ENCODE measurements around the gene ZFAND2A. TPM values are rescaled to one million over a fixed set of nuclear protein-coding genes. Genes with fewer than 3 reads are reported as not detected.
"Not testable (repeated sequence)": the region's sequence is repeated elsewhere in the genome, so short reads cannot be mapped to it uniquely, and the experiment has no call there.

Gene ZFAND2A
- total and polyA plus RNA-seq, 2 donors (not counting 3 experiments of a cell fraction or from before 2014, with no cell fraction given): 31.8 to 40.6 TPM

GRCh38 chr7:1156782-1157535, 3.0 kb downstream of the ZFAND2A start:
- intact Hi-C loops (cut with micrococcal nuclease) (no loop called here), dilution Hi-C loops (cut with MboI; ENCODE audit: extremely low pct_ligation_motif_present, low sequenced_read_pairs) (no loop called here)
- H2AFZ ChIP-seq (ENCODE audit: low read depth, low read length): no peak overlapping the region
- no peaks in the 10 kb centered on the region for H3K9me3 ChIP-seq (replicated peaks; ENCODE audit: control insufficient read depth, insufficient read depth, low read length)
- FAIRE-seq (peak; percentile 82), DNase-seq (ENCODE audit: low read depth, low spot score) (peak; percentile 47)
- H3K4me1 ChIP-seq (ENCODE audit: control insufficient read depth, extremely low read depth, insufficient read depth, low read length): peaks cover 30% of the 10 kb centered on the region
- no peaks in the 10 kb centered on the region for H4K20me1 ChIP-seq (replicated peaks; ENCODE audit: control insufficient read depth, extremely low read depth, insufficient read depth, low read length)
- peak overlapping the region; percentile 10 for H3K4me2 ChIP-seq (ENCODE audit: insufficient read depth, low read length)
- peaks cover 4 to 37% of the 10 kb centered on the region in 2 experiments for H3K36me3 ChIP-seq (ENCODE audit: control insufficient read depth in 2 of 2, extremely low read depth in 1 of 2, insufficient read depth in 2 of 2, low read length in 2 of 2)
- no peaks in the 10 kb centered on the region for H3K27me3 ChIP-seq (ENCODE audit: control insufficient read depth in 2 of 2, insufficient read depth in 2 of 2, low read length in 2 of 2)
- no peaks in the 10 kb centered on the region for H3K9me1 ChIP-seq (replicated peaks; ENCODE audit: control insufficient read depth, extremely low read depth, insufficient read depth, low read length)
- peaks cover 39% of the 10 kb centered on the region for H3K79me2 ChIP-seq (ENCODE audit: control insufficient read depth, insufficient read depth, low read length)
- no peak overlapping the region for H3K9ac ChIP-seq (replicated peaks; ENCODE audit: extremely low read depth, insufficient read depth, low read length)
- no peak overlapping the region for H3K4me3 ChIP-seq (replicated peaks in 1 of 3; ENCODE audit: insufficient read depth in 1 of 3, low read depth in 1 of 3, low read length in 3 of 3)
- BruUV-seq (replicated peaks): TSS peak; percentile 8
- ChIA-PET CTCF (interaction anchor here (0.6 to 2.8 kb wide), 7 partner anchors 13 to 164 kb away, joined by 3 to 22 read pairs (median 6); no protein-coding TSS in a partner anchor), POLR2A (no interaction called here)
- H3K27ac ChIP-seq (ENCODE audit: insufficient read depth, low read depth, low read length): peak overlapping the region; percentile 25
- TF ChIP-seq JUN (IDR thresholded peaks at IDR 0.05; ENCODE audit: borderline replicate concordance, insufficient read depth, insufficient read length, low read depth) (peak; percentile 22), MYC (IDR thresholded peaks at IDR 0.05; ENCODE audit: low read depth, low read length) (no peak), CTCF (IDR thresholded peaks at IDR 0.05; ENCODE audit: extremely low read depth in 1 of 2, insufficient read depth in 1 of 2, low read depth in 1 of 2, low read length in 2 of 2) (no peak), FOS (IDR thresholded peaks at IDR 0.05; ENCODE audit: borderline replicate concordance, insufficient read depth, low read length) (peak; percentile 88), POLR2AphosphoS5 (IDR thresholded peaks at IDR 0.05; ENCODE audit: insufficient read depth, low read depth, low read length) (peak; percentile 41), MAX (IDR thresholded peaks at IDR 0.05; ENCODE audit: insufficient read depth, insufficient read length) (no peak), GATA2 (IDR thresholded peaks at IDR 0.05; ENCODE audit: insufficient read depth, insufficient read length, low read depth, low read length) (no peak), EZH2 (IDR thresholded peaks at IDR 0.05; ENCODE audit: borderline replicate concordance, low read depth, low read length, severe bottlenecking) (no peak)

- dilution Hi-C loops (cut with MboI; ENCODE audit: extremely low pct_ligation_motif_present, low sequenced_read_pairs); H3K9me3 ChIP-seq (replicated peaks; ENCODE audit: control insufficient read depth, insufficient read depth, low read length); H4K20me1 ChIP-seq (replicated peaks; ENCODE audit: control insufficient read depth, extremely low read depth, insufficient read depth, low read length); H3K27me3 ChIP-seq (ENCODE audit: control insufficient read depth in 2 of 2, insufficient read depth in 2 of 2, low read length in 2 of 2); BruUV-seq (replicated peaks); FAIRE-seq; H2AFZ ChIP-seq (ENCODE audit: low read depth, low read length); H3K4me2 ChIP-seq (ENCODE audit: insufficient read depth, low read length); DNase-seq (ENCODE audit: low read depth, low spot score); intact Hi-C loops (cut with micrococcal nuclease); H3K4me3 ChIP-seq (replicated peaks in 1 of 3; ENCODE audit: insufficient read depth in 1 of 3, low read depth in 1 of 3, low read length in 3 of 3); H3K9ac ChIP-seq (replicated peaks; ENCODE audit: extremely low read depth, insufficient read depth, low read length); H3K9me1 ChIP-seq (replicated peaks; ENCODE audit: control insufficient read depth, extremely low read depth, insufficient read depth, low read length); POLR2A ChIA-PET: not testable (repeated sequence)
- CTCF ChIA-PET: interaction anchor here (1.2 to 2.8 kb wide), 6 partner anchors 17 to 163 kb away, joined by 3 to 22 read pairs (median 6); no protein-coding TSS in a partner anchor
- Histone ChIP-seq H3K4me1 (ENCODE audit: control insufficient read depth, extremely low read depth, insufficient read depth, low read length) (peaks cover 30% of the 10 kb centered on the region), H3K79me2 (ENCODE audit: control insufficient read depth, insufficient read depth, low read length) (peaks cover 39% of the 10 kb centered on the region), H3K27ac (ENCODE audit: insufficient read depth, low read depth, low read length) (peak overlapping the region; percentile 25), H3K36me3 (ENCODE audit: control insufficient read depth in 2 of 2, extremely low read depth in 1 of 2, insufficient read depth in 2 of 2, low read length in 2 of 2) (peaks cover 4 to 44% of the 10 kb centered on the region in 2 experiments)
Measured at GRCh38 chr7:1155818-1156781, 3.9 kb downstream of the ZFAND2A start.
